GM21529 (cell line): Measurements from ENCODE around the gene COBL.

Source experiments
- ATAC-seq: cut with Tn5 transposase; IDR thresholded peaks from one replicate; pipeline ENCODE4 v1.9.1; 2021; ENCODE audit not compliant: unreplicated experiment

The COBL gene

DNA sequence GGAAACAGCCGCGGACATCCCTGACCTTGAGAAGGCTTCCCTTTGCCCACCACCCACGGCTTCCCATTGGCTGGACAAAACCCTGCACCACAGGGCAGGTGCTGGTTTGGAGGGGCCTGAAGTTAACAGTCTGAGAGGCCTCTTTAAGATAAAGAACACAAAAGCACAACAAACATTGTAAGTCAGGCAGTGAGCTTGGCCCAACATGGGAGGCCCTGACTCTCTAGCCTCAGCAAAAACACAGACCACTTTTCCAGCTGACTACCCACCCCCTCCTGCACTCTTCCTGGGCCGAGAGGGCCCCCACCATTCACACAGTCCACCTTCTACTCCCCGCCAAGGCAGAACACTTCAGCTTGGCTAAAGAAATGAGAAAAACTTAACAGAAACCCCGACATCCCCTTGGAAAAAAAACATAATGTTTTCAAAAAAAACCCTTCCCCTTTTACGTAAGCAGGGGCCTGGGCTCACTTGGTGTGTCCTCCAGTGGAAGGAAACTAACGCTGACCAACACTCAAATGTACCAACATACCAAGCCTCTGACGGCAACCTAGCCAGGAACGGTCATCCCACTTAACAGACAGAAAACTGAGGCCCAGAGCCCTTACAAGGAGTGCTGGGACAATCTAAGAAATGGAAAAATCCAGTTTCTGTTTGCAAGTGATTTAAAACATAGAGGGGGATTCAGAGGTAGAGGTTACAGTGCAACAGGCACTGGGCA is 80.9 kb downstream of the COBL start:
- no peak for ATAC-seq

GRCh38 chr7:51234609-51235308 is 81.8 kb downstream of the COBL start:
- ATAC-seq, result no peak

- no peak for ATAC-seq
Measured at GRCh38 chr7:51234139-51234538, 82.5 kb downstream of the COBL start.

- ATAC-seq, result no peak
Measured at GRCh38 chr7:51233374-51233773, 83.2 kb downstream of the COBL start.

DNA sequence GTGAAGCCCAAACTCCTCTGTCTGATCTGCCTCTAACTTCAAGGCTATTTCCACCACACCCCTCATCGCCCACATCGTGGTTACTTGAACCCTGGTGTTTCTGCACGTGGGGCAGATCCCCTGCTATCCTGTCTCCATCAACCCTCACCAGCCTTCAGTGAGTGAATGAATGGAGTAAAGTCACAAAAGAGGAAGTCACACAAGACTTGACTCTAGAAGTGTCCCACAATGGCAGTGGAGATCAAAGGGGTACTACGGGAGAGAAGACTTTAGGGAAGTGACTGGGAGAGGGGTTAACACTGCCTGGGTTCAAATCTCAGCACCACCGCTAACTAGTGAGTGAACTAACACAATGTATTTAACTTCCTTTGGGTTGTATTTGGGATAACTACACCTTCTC is 85.9 kb downstream of the COBL start:
- ATAC-seq, result no peak

GRCh38 chr7:51230324-51230625 is 86.3 kb downstream of the COBL start:
- no peak for ATAC-seq

GRCh38 chr7:51229620-51230323 is 86.8 kb downstream of the COBL start:
- no peak for ATAC-seq

DNA sequence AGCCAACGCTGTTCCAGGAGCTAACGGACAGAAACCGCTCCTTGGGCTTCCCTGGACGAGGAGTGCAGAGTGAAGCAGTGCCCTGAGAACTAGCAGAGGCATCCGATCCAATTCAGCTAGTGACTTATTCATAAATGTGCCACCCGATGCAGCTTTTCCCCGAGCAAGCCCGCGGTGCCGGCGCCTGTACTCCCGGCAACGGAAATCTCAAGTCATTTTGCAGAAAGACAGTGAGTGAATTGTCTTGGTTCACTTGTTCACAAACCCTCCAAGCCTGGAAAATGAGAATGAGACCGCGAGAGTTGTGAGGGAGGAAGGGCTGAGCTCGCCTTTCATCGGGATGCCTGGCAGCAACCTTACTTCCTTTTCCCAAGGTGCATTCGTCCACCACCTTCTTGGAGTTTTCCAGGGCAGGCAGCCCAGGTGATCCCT is 87.5 kb downstream of the COBL start:
- ATAC-seq, result no peak

GRCh38 chr7:51228386-51228958 is 88.1 kb downstream of the COBL start:
- no peak for ATAC-seq

GRCh38 chr7:51227861-51228260 is 88.7 kb downstream of the COBL start:
- no peak for ATAC-seq

DNA sequence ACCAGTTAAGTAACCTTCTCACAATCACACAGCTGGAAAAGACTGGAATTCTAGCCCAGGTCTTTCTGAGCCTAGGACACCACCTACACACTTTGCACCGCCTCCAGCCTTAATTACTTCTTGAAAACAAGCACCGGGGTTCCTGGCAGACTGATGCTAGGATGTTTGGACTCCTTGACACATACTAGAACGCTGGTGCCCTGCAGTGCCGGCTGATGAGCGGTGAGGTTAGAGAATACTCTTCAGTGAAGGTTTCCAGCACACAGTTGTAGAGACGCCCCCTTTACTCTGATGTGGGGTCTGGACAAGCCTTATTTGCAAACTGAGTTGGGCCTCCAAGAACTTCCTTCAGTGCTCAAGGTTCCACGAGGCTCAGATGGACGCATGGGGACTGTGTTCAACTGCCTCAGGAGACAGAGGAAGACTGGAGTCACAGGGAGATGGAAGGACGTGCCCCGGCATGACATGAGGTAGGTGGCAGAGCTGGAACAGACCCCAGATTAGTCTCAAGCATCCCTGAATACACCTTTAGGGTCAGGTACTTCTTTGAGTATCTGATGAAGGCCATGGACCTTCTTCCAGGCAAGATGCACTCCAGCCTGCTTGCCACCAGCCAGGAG is 89.6 kb downstream of the COBL start:
- ATAC-seq, result no peak

DNA sequence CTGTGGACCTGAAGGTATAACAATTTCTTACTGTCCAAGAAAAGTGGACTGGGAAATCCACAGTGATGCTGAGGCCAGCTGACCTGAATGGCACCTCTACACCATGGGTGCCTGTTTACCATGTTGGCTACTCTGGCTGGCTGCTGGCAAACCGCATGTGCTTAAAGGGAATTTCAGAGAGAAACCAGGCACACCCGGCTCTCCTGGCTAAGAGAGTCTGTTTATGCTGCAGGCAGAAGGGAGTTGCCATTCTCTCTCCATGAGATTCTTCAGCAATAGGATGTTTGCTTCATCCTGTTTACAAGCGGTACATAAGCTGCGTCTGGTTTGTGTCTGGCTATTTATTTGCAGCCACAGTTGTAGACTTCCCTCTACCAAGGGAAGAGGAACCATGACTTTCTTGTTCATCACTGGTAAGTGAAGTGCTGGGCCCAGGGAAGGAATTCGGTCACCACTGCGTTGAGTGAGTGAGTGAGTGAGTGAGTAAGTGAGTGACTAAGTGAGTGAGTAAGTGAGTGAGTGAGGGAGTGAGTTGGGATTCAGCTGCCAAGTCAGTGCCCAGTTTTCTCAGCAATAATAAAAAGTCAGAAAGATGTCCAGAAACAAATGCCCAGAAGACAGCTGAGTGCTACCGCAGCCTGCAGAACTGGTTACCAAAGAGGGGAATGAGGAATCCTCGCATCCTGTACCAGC is 90.4 kb downstream of the COBL start:
- no peak for ATAC-seq

DNA sequence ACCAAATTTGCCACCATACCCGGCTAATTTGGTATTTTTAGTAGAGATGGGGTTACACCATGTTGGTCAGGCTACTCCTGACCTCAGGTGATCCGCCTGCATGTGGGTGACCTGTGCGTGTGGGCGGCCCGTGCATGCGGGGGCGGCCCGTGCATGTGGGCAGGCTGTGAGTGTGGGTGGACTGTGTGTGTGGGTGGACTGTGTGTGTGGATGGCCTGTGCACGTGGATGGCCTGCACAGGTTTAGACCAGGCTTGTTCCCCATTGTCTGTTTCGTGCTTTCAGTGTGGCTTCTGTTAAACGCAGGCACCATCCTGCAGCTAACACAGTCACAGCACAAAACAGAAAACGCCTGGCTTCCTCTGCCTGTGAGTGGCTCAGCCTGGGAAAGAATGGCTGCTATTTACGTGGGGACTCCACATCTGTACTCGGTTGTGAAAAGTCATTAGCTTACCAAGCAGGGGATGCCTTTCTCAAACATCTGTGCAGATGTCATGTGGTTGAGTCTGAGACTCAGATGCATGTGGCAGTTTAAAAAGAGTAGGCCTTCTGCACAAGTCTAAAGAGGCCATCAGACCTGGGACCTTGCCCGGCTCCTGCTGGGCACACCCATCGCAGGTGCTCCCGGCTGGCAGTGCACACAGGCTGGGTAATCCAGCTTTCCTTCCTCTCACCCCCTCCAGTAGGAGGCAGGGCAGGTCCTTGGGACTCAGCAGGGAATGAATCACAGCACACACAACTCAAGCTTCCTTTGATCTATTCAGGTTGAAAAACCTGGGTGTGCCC is 91.6 kb downstream of the COBL start:
- ATAC-seq, result no peak

GRCh38 chr7:51223505-51223904 is 93.1 kb downstream of the COBL start:
- ATAC-seq, result no peak

DNA sequence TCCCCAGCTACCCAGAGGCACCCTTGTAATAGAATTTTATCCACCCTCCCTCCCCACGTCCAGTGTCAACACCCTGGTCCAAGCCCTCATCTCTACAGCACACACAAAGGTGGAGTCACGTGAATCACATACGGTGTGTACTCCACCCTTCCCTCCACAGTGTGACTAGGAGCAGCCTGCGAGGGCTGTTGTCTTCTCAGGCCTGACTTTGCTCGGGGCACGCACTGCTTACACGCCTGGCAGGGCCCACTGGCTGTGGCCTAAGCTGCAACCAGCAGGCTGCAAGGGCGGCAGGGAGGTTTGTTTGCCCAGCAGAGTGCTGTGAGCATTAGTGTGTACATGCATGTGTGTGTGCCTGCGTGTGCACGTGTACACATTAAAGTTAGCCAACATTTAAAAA is 93.7 kb downstream of the COBL start:
- ATAC-seq, result no peak

DNA sequence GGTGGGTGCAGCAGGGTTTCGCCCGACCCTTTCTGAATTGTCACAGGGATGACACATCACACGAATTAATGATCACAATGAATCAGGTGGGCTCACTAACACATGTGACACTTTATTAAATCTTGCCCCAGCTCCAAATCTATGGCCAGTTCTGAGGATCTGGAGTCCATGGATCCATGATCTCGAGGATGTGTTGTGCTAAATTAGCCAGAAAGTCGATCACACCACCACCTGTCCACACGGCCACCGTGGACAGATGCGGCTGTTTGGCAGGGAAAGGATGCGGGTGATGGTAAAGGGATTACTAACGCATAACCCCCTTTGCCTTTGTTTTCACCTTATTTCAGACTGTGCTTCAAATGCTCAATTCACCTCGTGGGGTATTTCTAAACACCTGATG is 96.4 kb downstream of the COBL start:
- ATAC-seq, result no peak

DNA sequence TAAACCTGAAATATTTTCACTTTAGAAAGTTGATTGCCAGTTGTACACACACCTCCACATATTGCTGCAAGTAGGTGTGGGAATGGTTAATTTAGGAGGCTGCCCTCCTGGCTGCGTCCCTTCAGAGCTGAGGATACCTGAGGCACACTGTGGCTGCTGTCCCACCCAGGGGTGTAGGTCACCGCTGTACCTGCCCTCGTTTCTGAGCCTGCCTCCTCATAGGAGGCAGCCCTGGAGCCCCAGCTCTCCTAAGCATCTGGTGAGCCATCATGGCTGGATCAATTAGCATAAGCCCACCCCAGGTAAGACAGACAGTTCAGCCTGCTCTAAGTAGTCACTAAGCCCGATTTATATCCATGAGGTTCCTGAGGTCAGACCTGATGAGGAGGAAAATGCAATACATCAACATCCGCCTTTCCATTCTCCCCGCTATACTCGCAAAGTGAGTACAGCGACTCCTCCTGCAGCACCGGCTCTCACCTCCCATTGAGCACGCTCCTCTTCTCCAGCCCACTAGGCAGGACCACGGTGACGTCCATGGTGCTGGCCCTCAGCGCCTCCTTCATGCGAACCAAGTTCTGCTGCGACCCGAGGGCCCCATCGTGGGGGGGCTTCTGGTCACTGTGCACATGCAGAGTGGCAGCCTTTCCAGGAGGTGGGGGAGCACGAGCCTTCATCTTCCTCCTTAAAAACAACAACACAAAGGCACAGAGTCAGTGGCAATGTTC is 97.2 kb downstream of the COBL start:
- ATAC-seq, result no peak

- no peak for ATAC-seq
Measured at GRCh38 chr7:51217804-51218203, 98.8 kb downstream of the COBL start.

DNA sequence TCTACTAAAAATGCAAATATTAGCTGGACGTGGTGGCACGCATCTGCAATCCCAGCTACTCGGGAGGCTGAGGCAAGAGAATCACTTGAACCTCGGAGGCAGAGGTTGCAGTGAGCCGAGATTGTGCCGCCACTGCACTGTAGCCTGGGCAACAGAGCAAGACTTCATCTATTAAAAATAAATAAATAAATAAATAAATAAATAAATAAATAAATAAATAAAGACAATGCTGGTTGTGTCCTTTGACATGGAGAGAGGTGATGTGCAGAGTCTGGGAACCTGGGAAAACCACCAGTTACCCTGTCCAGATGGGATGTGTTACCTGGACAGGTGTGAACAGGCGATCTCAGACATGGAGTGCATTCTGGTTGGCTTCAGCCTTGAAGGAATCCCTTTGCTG is 102.5 kb downstream of the COBL start:
- no peak for ATAC-seq
